Bronchial epithelial cell (primary cell): ENCODE measurements around the gene NABP1. TPM values are rescaled to one million over a fixed set of nuclear protein-coding genes. Genes with fewer than 3 reads are reported as not detected.

ENCODE experiments used
- DNase-seq: peaks from one replicate; pipeline ENCODE4 v3.0.0-alpha.2; 2010; ENCODE audit warnings: low read depth
- FAIRE-seq: peaks from 2 replicates; lab custom pipeline; 2011; peaks lifted over from hg19 to GRCh38; lab: Jason Lieb, UNC
- H3K27me3 ChIP-seq: 2 replicates; pipeline ENCODE4 v1.5.1; 2011; ENCODE audit warnings: low read length; ENCODE audit not compliant: control insufficient read depth, insufficient read depth
- H3K36me3 ChIP-seq: 2 replicates; pipeline ENCODE4 v1.5.1; 2011; ENCODE audit warnings: low read length; ENCODE audit not compliant: control insufficient read depth, insufficient read depth
- H3K4me3 ChIP-seq: 2 replicates; pipeline ENCODE4 v1.5.1; 2011; ENCODE audit warnings: mild to moderate bottlenecking, low read depth, low read length, control low read depth
- total RNA-seq: library from RNA; depleted of rRNA; stranded (reverse); fragments of >200 nt; gene quantifications from 2 replicates; pipeline ENCODE4 v1.2.1, GENCODE V29; 2014
- TF ChIP-seq, protein P1 (sequence below): IDR thresholded peaks from 2 replicates; pipeline ENCODE4 v1.5.1; 2011; ENCODE audit warnings: mild to moderate bottlenecking, moderate library complexity, low read length, control low read depth, inconsistent platforms; ENCODE audit not compliant: insufficient read depth, severe bottlenecking

NABP1 gene
- total RNA-seq, 1 donor from 2014 or later: 45.5 TPM

DNA sequence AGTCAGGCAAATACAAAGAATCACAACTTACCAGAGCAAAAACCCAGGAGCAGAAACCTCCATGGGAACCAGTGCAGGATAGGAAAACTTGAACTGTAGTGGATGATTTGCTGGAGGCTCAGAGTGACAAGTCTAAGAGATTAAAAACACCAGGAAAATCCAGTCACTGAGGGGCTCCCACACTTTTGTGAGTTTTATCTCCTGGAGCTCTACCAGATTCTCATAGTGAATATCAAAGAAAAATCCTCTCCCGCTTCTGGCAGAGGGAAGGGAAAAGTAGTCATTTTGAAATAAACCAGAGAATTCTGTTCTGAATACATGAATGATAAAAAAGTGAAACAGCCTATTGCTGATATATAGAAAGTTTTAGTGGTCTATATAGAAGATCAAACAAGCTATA lies 23.1 kb downstream of the NABP1 start:
- Histone ChIP-seq H3K27me3 (no peaks in the 10 kb centered on the region), H3K4me3 (no peak overlapping the region), H3K36me3 (no peaks in the 10 kb centered on the region)
- TF ChIP-seq, protein P1, sequence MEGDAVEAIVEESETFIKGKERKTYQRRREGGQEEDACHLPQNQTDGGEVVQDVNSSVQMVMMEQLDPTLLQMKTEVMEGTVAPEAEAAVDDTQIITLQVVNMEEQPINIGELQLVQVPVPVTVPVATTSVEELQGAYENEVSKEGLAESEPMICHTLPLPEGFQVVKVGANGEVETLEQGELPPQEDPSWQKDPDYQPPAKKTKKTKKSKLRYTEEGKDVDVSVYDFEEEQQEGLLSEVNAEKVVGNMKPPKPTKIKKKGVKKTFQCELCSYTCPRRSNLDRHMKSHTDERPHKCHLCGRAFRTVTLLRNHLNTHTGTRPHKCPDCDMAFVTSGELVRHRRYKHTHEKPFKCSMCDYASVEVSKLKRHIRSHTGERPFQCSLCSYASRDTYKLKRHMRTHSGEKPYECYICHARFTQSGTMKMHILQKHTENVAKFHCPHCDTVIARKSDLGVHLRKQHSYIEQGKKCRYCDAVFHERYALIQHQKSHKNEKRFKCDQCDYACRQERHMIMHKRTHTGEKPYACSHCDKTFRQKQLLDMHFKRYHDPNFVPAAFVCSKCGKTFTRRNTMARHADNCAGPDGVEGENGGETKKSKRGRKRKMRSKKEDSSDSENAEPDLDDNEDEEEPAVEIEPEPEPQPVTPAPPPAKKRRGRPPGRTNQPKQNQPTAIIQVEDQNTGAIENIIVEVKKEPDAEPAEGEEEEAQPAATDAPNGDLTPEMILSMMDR: no peak
- DNase-seq (no peak), FAIRE-seq (no peak)

DNA sequence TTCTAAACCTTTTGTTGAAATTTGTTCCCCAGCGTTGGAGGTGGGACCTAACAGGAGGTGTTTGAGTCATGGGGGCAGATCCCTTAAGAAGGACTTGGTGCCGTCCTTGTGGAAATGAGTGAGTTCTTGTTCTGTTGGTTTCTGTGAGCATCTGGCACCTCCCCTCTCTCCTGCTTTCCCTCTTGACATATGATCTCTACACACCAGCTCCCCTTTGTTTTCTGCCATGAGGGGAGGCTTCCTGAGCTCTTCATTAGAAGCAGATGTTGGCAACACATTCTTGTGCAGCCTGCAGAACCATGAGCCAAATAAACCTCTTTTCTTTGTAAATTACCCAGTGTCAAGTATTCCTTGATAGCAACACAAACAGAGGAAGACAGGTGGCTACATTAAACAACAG lies 23.8 kb downstream of the NABP1 start:
- no peak overlapping the region for H3K4me3 ChIP-seq
- TF ChIP-seq, protein P1: no peak
- no peak for FAIRE-seq
- no peaks in the 10 kb centered on the region for H3K36me3 ChIP-seq
- H3K27me3 ChIP-seq: no peaks in the 10 kb centered on the region
- no peak for DNase-seq

DNA sequence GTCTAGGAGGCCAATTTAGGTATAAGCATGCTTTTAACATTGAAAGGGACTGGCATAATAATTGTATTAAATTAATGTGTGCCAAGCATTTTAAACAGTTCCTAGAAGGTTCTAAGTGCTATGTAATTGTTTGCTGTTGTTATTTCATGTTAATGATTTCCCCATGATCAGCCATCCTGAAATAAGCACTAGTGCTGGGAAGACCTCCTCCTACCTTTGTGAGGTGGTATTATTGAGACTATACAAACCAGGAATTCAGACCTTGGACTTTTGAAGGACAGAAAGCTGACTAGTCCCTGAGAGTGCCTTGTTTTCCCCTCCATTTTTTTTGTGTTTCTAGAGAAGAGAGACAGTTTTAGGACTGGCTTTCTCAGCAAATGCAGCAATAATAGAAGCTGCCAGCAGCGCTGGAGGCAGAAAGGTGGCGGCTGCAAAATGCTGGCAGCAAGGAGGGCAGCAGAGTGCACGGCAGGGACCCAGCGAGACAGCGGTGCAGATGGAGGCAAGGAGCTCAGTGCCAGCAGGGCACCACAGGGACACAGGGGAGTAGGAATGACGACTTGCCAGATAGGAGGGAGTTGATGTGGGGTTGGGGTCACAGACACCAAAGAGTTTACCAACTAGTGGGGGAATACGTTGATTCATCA lies 25.3 kb downstream of the NABP1 start:
- Histone ChIP-seq H3K27me3 (no peaks in the 10 kb centered on the region), H3K4me3 (no peak overlapping the region), H3K36me3 (no peaks in the 10 kb centered on the region)
- FAIRE-seq: peak; percentile 72
- TF ChIP-seq, protein P1: no peak
- DNase-seq: no peak

DNA sequence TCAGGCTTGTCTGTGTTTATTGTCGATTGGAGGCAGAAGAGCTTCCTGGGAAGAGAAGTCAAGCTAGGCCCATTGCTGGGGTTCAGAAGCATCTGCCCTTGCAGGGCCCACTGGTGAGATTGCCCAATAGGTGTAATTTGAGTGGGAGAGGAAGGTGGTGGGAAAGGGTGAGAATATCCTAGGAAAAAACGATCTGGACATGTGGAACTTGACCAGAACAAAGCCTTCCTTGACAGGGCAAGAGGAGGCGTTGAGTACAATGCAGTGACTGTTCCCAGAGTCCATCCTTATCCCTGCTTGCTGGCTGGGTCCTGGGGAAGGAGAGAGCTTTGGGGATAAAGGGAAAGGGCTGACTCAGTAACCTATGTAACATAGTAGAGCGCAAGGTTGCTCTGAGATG lies 27.1 kb downstream of the NABP1 start:
- Histone ChIP-seq H3K4me3 (no peak overlapping the region), H3K27me3 (no peaks in the 10 kb centered on the region), H3K36me3 (no peaks in the 10 kb centered on the region)
- no peak for FAIRE-seq
- DNase-seq: no peak
- TF ChIP-seq, protein P1: no peak

DNA sequence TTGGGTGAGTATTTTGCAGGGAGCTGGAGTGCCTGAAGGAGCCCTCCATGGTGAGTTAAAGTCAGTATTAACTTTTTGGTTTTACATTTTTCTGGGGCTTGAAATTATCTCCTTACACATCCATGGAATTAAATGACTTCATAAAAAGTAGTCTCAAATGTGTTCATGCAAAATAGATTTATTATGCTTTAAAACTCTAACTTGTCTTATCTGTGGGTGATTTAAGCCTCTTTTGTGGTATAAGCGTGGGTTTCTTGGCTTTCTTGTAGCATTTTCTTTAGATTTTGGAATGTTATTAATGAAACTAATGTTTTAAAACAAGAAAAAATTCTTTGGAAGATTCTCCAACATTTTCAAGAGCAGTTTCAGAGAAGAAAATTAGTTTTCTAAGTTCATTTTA lies 27.8 kb downstream of the NABP1 start:
- no peak overlapping the region for H3K4me3 ChIP-seq
- FAIRE-seq: no peak

More for the DNA sequence above, 27.8 kb downstream of the NABP1 start:
- TF ChIP-seq, protein P1: no peak
- no peak for DNase-seq
- no peaks in the 10 kb centered on the region for H3K36me3 ChIP-seq
- no peaks in the 10 kb centered on the region for H3K27me3 ChIP-seq
